Stimulated activated CD8-positive, alpha-beta memory T cell treated with anti-CD3 and anti-CD28 coated beads, Interleukin-12 subunit alpha, Interleukin-12 subunit beta, amount 100 ng/mL, for 24 hours (primary cell): ENCODE results near the gene METTL24.
"Not testable (repeated sequence)": the region's sequence is repeated elsewhere in the genome, so short reads cannot be mapped to it uniquely, and the experiment has no call there.

Experiments used
- DNase-seq: peaks from one replicate; pipeline ENCODE4 v3.0.0-alpha.2; 2020; ENCODE audit errors: extremely low read depth

METTL24 gene

GRCh38 chr6:110266996-110267395 is 91.2 kb downstream of the METTL24 start:
- no peak for DNase-seq

- no peak for DNase-seq
Measured at GRCh38 chr6:110265273-110265672, 92.9 kb downstream of the METTL24 start.

GRCh38 chr6:110256366-110256765 is 101.8 kb downstream of the METTL24 start:
- no peak for DNase-seq

GRCh38 chr6:110255211-110255750 is 102.9 kb downstream of the METTL24 start:
- no peak for DNase-seq

GRCh38 chr6:110250838-110251237 is 107.3 kb downstream of the METTL24 start:
- DNase-seq = no peak

- DNase-seq = no peak
Measured at GRCh38 chr6:110250058-110250457, 108.1 kb downstream of the METTL24 start.

- no peak for DNase-seq
Measured at GRCh38 chr6:110246900-110247546, 111.1 kb downstream of the METTL24 start.

- DNase-seq = no peak
Measured at GRCh38 chr6:110246378-110246777, 111.8 kb downstream of the METTL24 start.

GRCh38 chr6:110244621-110245020 is 113.5 kb downstream of the METTL24 start:
- DNase-seq = not testable (repeated sequence)

- DNase-seq = no peak
Measured at GRCh38 chr6:110239526-110240274, 118.4 kb downstream of the METTL24 start.

- not testable (repeated sequence) for DNase-seq
Measured at GRCh38 chr6:110236007-110236406, 122.1 kb downstream of the METTL24 start.

- no peak for DNase-seq
Measured at GRCh38 chr6:110233770-110234374, 124.3 kb downstream of the METTL24 start.

GRCh38 chr6:110232450-110232849 is 125.7 kb downstream of the METTL24 start:
- no peak for DNase-seq

GRCh38 chr6:110226261-110226660 is 131.9 kb downstream of the METTL24 start:
- no peak for DNase-seq

- DNase-seq = no peak
Measured at GRCh38 chr6:110221738-110222137, 136.4 kb downstream of the METTL24 start.

GRCh38 chr6:110217266-110217665 is 140.9 kb downstream of the METTL24 start:
- no peak for DNase-seq

GRCh38 chr6:110216140-110216539 is 142.0 kb downstream of the METTL24 start:
- DNase-seq = no peak

- no peak for DNase-seq
Measured at GRCh38 chr6:110214338-110214737, 143.8 kb downstream of the METTL24 start.

- no peak for DNase-seq
Measured at GRCh38 chr6:110211753-110212152, 146.4 kb downstream of the METTL24 start.

- no peak for DNase-seq
Measured at GRCh38 chr6:110207652-110208051, 150.5 kb downstream of the METTL24 start.

- DNase-seq = no peak
Measured at GRCh38 chr6:110201151-110201884, 156.8 kb downstream of the METTL24 start.

GRCh38 chr6:110198561-110198960 is 159.6 kb downstream of the METTL24 start:
- no peak for DNase-seq
